ENCODE results near the gene RAET1E.
A peak's percentile ranks its signal among the peaks of the same experiment; 100 is the strongest.
"Not testable (repeated sequence)": the region's sequence is repeated elsewhere in the genome, so short reads cannot be mapped to it uniquely, and the experiment has no call there.

The RAET1E gene

DNA sequence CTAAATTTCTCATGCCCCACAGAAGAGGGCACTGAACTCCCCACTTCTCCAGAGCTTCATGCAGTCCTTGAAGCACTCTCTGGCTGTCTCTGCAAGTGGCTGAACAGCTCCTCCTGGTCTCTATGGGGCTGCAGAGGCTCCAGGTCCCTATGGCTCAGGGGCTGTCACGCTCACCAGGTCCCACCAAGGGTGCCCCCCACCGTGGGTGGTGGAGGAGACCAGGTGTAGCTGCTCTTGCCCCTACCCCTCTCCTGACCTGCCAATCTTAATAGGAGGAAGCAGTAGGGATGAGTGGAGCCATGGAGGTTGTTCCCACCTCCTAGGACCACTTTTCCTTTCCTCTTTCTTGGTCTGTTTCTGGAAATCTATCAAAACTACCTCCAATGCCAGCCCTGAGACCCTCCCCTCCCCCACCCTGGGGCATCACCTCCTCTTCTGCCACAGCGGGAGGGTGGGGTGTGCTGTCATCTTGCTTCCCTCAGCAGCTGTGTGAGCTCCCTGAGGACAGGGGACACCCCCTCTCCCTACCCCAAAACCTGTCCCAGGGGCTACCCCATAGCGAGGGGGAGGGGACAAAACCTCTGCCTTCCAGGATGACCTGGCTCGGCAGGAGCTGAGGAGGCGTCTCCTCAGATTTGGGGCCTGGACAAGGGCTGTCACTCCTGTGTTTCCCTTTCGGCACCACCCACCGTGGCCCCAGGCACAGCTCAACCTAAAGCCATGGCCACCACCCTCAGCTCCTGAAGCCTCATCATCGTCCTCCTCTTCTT is 12.0 kb upstream of the RAET1E start:
- no peak for DNase-seq (ENCODE audit: low spot score)

DNA sequence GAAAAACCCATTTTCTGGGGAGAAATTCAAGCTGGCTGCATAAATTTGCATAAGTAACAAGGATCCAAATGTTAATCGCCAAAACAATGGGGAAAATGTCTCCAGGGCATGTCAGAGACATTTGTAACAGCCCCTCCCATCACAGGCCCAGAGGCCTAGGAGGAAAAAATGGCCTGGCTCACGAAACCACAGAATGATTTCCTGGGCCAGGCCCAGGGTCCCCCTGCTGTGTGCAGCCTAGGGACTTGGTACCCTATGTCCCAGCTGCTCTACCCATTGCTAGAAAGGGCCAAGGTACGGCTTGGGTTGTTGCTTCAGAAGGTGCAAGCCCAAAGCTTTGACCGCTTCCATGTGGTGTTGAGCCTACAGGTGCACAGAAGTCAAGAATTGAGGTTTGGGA is 10.6 kb upstream of the RAET1E start:
- not testable (repeated sequence) for DNase-seq (ENCODE audit: low spot score)

DNA sequence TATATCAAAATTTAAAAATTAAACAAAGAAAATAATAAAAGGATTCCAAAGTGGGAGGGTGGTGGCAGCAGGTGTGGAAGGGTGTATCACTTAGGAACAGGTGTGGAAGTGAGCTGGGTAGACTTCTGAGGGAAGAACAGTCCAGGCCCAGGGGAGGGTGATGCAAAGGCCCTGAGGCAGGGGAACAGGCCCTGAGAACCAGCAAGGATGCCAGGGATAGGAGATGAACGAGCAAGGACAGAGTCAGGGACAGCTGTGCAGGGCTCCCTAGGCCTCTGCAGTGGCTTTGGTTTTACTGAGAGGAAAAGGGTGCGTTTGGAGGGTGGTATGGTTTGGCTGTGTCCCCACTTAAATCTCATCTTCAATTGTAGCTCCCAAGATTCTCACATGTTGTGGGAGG is 9.4 kb upstream of the RAET1E start:
- no peak for DNase-seq (ENCODE audit: low spot score)

DNA sequence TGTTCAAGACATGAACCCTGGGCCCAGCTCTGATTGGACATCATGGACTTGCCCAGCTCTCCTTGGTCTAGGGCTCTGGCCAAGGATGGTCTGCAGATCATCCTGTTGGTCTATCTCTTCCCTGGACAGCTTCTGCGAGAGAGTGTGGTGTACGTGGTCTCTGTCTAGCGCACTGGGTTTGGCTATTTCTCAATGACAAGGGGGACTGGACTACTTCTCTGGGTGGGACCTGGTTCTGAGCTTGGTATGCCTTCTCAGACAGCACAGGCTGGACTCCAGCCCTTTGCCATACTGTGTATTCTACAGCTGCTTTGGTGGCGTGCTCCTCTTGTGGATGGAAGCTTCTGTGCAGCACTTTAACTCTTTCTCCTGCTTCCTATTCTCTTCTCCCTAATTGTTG is 8.5 kb upstream of the RAET1E start:
- no peak for DNase-seq (ENCODE audit: low spot score)

DNA sequence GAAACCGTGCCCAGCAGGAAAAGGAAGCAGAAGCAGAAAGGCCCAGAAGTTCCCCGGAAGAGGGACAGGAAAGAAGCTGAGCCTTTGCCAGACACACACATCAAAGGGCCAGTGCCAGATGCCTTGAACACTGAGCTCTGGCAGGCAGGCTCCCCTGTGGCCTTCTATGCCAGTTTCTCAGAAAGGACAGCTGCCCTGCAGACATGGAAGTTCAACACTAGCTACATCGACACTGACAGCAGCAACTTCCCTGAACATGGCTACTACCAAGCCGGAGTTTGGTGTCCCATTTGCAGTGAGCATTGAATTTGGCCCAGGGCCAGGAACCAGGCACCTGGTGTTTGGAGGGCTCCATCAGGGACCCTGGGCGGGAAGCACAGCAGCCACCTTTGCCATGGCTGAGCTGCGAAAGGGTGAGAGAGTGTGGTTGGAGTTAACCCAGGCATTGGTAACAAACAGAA is 8.0 kb upstream of the RAET1E start:
- no peak for DNase-seq (ENCODE audit: low spot score)

DNA sequence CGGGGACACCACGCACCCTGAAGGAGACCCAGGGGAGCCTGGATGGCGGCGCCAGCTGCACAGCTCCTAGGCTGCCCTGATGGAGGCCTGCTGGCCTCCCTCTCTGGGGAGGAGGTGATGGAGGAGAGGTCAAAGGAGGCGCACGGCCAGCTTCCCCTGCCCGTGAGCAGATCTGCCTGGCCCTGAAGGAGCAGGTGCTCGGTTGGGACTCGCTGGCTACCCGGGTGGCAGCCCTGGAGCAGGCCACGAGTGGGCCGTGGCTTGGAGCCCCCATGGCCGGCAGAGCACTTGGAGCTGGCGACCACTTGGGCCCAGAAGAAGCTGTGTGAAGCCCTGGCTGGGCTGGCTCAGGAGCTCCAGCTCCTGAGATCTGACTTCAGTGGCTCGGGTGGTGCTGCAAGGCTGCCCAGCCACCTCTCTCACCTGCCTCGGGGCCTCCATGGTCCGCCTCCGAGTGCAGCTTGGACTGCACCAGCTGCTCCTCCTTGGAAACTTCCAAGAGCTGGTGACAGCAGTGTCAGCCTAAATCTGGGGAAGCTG is 7.5 kb upstream of the RAET1E start:
- no peak for DNase-seq (ENCODE audit: low spot score)

DNA sequence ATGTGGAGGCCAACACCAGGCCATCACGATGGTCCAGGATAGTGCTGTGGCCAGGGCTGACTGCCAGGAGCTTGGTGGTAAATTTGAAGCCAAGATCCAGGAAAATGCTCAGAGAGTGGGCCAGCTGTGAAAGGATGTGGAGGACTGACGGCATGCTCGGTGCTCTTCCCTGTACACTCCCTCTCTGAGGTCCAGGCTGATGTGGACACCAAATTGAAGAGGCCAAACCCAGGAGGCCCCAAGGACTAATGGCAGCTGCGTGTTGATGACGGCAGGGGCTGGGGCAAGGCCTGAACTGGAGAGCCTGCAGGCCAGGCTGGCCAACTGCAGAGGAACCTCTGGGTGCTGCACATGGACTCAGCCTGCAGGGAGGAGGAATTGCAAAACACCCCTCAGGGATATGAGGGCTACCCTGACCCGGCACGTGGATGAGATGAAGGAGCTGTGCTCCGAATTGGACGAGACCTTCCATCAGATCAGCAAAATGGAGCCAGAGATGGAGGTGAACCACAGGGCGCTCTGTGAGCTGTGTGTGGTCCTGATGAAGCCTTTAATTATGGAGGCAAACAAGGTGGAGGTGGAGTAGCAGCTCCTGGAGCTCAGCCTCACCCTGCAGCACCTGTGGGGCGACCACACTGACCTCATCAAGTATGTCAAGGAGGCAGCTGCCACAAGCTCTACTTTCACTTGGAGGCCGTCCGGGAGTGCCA is 6.9 kb upstream of the RAET1E start:
- no peak for DNase-seq (ENCODE audit: low spot score)

DNA sequence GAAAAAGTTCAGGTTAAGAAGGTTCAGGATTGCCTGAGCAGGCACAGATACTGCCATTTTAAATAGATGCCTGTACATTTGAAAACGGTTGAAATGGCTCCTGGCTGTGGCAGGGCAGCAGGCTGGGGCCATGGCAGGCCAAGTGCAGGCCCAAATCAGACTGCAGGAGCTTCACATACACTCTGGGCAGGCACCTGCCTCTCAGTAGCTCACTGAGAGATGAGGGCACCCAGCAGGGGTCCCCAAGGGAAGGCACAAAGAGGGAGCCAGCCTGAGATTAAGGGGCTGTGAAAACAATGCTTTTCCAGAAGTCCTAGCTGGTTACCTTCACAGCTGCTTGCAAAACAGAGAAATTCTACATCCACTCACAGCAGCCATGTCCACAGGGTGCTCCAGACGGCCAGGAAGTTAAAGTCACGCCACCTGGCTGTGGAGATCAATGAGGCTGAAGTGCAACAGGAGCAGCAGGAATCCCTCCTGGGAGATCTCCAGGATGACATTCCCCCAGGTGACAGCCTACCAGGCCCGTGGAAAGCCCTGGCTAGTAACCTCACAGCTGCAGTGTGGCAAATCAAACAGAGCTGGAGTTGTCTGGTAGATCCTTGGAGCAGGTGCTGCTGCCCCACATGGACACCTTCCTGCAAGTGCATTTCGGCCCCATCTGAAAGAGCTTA is 6.2 kb upstream of the RAET1E start:
- no peak for DNase-seq (ENCODE audit: low spot score)

DNA sequence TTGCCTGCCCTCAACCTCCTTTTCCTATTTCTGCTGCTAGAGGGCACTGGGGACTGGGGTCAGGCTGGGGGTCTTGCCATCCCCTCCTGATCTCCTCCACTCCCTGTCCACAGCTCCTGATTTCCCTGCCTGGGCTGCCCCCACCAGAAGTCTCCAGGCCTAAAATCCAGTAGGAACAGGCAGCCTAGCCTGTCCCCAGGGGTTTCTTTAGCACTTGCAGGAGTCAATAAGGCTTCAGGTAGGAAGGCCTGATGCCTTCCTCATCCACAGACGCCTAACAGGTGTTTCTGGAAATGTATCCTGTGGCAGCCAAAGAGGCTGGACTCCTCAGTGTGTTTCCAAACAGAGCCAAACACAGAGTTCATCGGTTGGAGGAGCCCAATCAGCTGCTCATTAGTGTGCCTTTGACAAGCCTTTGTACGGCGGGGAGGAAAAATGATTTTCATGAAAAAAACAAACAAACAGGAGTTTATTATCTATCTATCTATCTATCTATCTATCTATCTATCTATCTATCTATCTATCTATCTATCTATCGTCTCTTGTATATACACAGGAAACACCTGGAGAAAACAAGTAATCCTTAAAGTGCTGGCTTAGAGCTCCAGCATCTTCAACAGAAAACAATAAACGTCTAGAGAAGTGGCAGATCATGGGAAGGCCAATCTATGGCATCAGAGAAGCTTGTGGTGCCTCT is 3.7 kb upstream of the RAET1E start:
- no peak for DNase-seq (ENCODE audit: low spot score)

DNA sequence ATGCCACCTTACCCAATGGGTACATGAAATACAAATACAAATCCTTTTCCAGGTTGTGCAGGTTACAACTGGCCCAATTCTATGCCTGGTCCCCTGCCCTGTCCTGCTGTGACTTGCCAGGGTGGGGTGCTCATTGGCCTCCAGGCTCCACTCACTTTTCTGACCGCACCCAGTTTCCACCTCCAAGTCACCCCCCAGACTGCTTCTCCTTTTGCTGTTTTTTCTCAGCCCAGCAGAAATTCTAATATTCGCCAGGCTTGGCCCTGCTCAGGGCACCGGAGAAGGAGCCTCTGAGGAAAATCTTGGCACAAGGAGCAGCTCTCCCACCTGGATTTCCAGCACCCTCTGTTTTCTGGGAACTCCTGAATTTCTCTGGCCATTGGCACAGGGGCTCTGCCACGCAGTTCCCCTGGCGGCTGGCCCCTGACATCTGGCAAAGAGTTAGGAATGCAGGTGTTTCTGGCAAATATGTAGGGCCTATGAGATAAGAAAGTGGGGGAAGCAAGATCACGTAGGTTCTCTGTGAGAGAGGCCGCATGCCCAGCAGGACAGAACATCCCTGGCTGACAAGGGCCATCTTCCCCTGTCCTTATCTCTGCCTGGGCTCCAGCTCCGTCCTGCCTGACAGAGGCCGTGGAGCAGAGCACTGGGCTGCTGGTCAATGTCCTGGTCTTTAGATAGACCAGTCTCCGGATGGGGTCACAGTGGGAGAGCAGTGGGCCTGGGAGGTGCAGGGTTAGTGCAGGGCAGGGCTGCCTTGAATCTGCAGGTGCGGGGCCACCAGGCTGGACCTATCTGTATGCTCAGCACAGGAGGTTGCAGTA is 2.9 kb upstream of the RAET1E start:
- DNase-seq (ENCODE audit: low spot score): no peak

DNA sequence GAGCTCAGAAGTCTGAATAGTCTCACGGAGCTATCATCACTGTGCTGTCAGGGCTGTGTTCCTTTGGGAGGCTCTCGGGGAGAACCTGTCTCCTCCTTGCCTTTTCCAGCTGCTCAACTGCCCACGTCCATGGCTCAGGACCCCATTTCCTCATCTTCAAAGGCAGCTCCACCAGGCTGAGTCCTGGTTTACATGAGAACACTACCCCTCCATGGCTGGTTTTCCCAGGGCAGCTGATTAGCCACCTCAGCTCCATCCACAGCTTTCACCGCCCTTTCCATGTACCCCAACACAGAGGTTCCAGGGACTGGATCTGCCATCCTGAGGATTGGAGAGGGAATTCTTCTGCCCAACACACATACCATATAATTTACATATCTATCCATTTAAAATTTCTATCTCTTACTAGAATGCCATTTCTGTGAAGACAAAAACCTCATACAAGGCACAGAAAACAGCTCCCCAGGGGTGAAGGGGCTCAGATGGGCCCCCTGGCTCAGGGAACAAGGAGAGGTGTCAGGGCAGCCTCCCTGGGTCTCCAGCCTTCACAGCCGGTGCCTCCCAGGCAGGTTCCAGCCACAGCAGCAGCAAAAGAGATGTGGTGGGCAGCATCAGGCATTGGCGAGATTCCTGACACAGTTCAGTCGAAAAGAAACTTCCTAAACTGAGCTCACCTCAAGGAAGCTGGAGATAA is 2.2 kb upstream of the RAET1E start:
- DNase-seq (ENCODE audit: low spot score): no peak

DNA sequence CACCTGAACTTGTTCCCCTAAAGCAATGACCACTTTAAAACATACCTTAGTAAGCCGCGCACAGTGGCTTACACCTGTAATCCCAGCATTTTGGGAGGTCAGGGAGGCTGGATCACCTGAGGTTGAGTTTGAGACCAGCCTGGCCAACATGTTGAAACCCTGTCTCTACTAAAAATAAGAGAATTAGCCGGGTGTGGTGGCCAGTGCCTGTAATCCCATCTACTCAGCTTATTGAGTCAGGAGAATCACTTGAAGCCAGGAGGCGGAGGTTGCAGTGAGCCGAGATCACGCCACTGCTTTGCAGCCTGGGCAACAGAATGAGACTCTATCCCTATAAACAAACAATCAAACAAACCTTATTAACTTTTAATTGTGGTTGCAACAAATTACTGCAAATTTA is 1.6 kb upstream of the RAET1E start:
- no peak for DNase-seq (ENCODE audit: low spot score)

DNA sequence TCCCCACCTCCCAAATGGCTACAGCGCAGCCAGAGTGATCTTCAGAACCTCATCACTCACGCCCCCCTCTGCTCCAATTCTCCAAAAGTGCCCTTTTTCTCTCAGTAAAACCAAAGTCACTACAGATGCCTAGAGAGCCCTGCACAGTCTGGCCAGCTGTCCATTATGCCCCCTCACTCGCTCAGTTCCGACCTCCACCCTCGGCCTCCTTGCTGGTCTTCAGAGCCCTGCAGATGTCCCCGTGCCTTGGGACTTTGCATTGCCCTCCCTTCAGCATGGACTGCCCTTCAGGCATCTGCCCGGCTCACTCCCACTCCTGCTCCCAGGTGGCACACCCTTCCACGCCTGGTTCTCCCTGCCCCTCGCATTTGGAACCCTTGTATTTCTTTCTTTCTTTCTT is 1.1 kb upstream of the RAET1E start:
- no peak for DNase-seq (ENCODE audit: low spot score)

DNA sequence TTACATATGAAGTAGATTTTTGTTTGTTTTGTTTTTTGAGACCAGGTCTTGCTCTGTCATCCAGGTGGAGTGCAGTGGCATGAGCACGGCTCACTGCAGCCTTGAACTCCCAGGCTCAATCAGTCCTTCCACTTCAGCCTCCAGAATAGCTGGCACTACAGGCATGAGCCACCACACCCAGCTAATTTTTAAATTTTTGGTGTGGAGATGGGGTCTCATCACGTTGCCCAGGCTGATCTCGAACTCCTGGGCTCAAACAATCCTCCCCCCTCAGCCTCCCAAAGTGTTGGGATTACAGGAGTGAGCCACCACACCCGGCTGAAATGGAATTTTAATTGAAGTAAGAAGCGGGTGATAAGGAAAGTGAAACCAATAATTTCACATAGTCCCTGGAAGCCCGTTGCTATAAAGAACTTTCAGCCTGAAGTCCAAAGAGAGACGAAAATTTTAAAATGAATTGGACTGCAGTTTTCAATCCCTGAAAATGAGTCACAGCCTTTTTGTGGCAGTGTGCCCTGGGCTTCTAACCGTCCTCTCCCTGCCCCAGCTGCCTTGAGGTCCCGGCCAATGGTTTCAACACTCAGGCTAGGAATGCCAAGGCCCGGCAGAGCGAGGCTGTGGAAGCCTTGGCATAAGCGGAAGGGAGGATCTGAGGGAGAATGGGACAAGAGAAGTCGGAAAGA is 757 bp downstream of the RAET1E start:
- DNase-seq (ENCODE audit: low spot score): peak; percentile 29

DNA sequence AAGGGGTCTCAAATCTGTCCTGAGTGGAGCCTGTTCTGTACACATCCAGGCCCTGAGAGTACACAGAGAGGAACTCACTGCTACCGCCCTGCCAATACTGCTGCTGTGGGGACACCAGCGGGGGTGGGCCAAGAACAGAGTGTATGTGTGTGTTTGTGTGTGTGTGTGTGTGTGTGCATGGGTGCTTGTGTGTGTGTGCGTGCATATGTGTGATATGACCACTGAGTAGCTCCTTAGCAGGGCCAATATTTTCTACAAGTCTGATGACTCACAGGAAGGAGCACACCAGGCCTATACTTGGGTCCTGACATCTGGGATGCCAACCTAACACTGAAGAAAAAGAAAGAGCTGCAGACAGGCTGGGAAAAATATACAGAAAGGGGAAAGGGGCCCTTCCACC is 1.4 kb downstream of the RAET1E start:
- no peak for DNase-seq (ENCODE audit: low spot score)

DNA sequence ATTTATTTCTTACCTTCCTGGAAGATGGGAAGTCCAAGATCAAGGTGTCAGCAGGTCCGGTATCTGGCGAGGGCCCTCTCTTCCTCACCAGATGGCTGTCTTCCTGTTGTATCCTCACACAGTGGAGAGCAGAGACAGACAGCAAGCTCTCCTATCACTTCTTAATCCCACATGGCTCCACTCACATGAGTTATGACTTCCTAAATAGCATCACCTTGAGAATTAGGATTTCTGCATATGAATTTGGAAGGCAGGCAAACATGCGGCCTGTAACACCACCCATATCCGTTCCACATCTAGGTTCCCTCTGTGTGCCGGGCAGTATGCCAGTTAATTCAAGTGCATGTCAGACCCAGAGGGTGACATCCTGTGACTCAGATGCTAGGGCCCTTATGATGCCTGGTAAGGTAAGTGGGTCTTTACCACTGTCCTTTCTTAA is 2.1 kb downstream of the RAET1E start:
- DNase-seq (ENCODE audit: low spot score): peak; percentile 77

DNA sequence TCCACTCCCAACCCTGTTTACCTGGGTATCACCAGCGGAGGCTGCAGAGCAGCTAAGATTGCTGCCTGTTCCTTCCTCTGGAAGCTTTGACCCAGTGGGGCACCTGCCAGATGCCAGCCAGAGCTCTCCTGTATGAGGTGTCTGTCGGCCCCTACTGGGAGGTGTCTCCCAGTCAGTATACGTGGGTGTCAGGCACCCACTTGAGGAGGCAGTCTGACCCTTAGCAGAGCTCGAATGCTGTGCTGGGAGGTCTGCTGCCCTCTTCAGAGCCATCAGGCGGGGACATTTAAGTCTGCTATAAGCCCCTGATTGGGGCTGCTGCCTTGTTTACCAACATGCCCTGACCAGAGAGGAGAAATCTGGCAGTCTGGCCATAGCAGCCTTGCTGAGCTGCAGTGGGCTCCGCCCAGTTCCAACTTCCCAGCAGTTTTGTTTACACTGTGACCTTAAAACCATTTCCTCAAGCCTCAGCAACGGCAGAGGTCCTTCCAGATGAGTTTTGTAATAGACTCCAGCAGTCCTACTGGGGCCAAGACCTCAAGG is 2.8 kb downstream of the RAET1E start:
- no peak for DNase-seq (ENCODE audit: low spot score)

DNA sequence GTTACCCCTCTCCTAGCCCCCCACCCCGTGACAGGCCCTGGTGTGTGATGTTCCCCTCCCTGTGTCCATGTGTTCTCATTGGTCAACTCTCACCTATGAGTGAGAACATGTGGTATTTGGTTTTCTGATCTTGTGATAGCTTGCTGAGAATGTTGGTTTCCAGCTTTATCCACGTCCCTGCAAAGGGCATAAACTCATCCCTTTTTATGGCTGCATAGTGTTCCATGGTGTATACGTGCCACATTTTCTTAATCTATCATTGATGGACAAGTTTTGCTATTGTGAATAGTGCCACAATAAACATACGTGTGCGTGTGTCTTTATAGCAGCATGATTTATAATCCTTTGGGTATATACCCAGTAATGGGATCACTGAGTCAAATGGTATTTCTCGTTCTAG is 6.0 kb downstream of the RAET1E start:
- not testable (repeated sequence) for DNase-seq (ENCODE audit: low spot score)

DNA sequence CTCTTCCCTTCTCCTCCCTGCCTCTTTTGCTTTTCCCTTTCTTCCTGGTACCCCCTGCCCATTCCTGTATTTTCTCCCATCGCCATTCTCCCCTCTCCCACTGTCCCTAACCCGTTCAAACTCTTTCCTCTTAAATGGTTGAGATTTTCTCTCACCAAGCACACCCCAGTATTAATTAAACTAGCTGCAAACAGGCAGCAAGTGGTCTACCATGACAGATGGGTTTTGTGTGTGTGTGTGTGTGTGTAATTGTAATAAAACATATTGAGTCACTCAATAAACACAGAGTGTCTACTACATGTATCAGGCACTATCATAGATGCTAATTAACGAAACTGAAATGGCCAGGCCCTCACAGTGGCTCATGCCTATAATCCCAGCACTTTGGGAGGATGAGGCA is 6.7 kb downstream of the RAET1E start:
- no peak for DNase-seq (ENCODE audit: low spot score)

DNA sequence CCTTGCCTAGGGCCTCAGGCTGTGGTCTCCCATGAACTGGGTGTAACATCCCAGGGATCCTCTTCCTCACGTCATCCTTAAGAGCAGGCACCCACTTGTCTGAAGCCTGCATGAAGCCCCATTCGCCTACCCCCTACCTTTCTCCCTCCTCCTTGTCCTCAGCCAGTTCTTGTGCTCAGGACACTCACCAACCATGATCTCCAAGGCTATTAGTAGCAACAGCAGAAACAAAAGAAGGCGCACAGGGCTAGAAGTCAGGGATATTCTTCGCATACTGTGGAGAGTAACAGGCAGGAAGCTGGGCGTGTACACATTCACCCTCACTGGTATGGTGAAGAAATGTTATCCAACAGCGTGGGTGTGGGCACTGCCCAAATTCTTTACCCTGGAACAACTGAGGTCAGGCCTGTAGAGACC is 7.3 kb downstream of the RAET1E start:
- DNase-seq (ENCODE audit: low spot score): no peak
